PC-3 (cell line): ENCODE measurements around the gene NKAIN2. TPM values are rescaled to one million over a fixed set of nuclear protein-coding genes. Genes with fewer than 3 reads are reported as not detected.

Experiments
- ATAC-seq: fragments of 200-7000 bp; cut with Tn5 transposase; 2 replicates; pipeline ENCODE4 v1.9.1; 2020; ENCODE audit warnings: mild to moderate bottlenecking, moderate library complexity
- BruUV-seq: library from RNA; stranded (reverse); fragments of 400-500 nt; replicated peaks from 2 replicates; lab custom pipeline; 2021; lab: Mats Ljungman, UMichigan
- CTCF ChIA-PET: fragments of 300-600 bp; sonication (Branson Sonifier 250); formaldehyde crosslinking; loops from one replicate; lab custom pipeline; 2022; ENCODE audit warnings: antibody characterized with exemption; lab: Charles Lee
- POLR2A ChIA-PET: fragments of 300-600 bp; sonication (Branson Sonifier 250); formaldehyde crosslinking; loops from one replicate; lab custom pipeline; 2022; ENCODE audit warnings: antibody characterized with exemption; ENCODE audit not compliant: unreplicated experiment; lab: Charles Lee
- DNase-seq: peaks from one replicate; pipeline ENCODE4 v3.0.0-alpha.2; 2015
- H2AFZ ChIP-seq: fragments of 300-600 bp; sonication (generic); 2 replicates; pipeline ENCODE4 v1.6.0; 2016; ENCODE audit warnings: antibody characterized with exemption, low read length
- H3F3A ChIP-seq: fragments of 300-600 bp; sonication (generic); one replicate; pipeline ENCODE4 v1.6.0; 2017; ENCODE audit warnings: antibody characterized with exemption, low read length, control low read depth, mild to moderate bottlenecking; ENCODE audit not compliant: unreplicated experiment
- H3K27ac ChIP-seq: fragments of 300-600 bp; sonication (generic); 2 replicates; pipeline ENCODE4 v1.5.1; 2016; ENCODE audit warnings: mild to moderate bottlenecking, low read length
- H3K27me3 ChIP-seq: fragments of 300-600 bp; sonication (generic); 2 replicates; pipeline ENCODE4 v1.6.1; 2016; ENCODE audit warnings: low read length, mixed read lengths
- H3K36me3 ChIP-seq: fragments of 300-600 bp; sonication (generic); 2 replicates; pipeline ENCODE4 v1.6.1; 2016; ENCODE audit warnings: low read depth, mixed run types, low read length, mixed read lengths
- H3K4me1 ChIP-seq: fragments of 300-600 bp; sonication (generic); 2 replicates; pipeline ENCODE4 v1.5.1; 2016; ENCODE audit warnings: low read length; ENCODE audit not compliant: insufficient read depth
- H3K4me2 ChIP-seq: fragments of 300-600 bp; sonication (generic); 2 replicates; pipeline ENCODE4 v1.6.0; 2016; ENCODE audit warnings: low read length
- H3K4me3 ChIP-seq: fragments of 300-600 bp; sonication (generic); 2 replicates; pipeline ENCODE4 v1.5.1; 2016; ENCODE audit warnings: mild to moderate bottlenecking, low read length, mixed read lengths
- H3K79me2 ChIP-seq: fragments of 300-600 bp; sonication (generic); 2 replicates; pipeline ENCODE4 v1.6.1; 2017; ENCODE audit warnings: low read length, mixed read lengths
- H3K9ac ChIP-seq: fragments of 300-600 bp; sonication (generic); 2 replicates; pipeline ENCODE4 v1.6.0; 2016; ENCODE audit warnings: mild to moderate bottlenecking, low read length
- H3K9me2 ChIP-seq: fragments of 300-600 bp; sonication (generic); replicated peaks from 2 replicates; pipeline ENCODE4 v1.6.1; 2016; ENCODE audit warnings: mixed run types, low read length, mixed read lengths
- H3K9me3 ChIP-seq: fragments of 300-600 bp; sonication (generic); 2 replicates; pipeline ENCODE4 v1.6.1; 2016; ENCODE audit warnings: low read length, mixed read lengths
- H4K20me1 ChIP-seq: fragments of 300-600 bp; sonication (generic); 2 replicates; pipeline ENCODE4 v1.6.1; 2016; ENCODE audit warnings: low read length, mixed read lengths
- EZH2 ChIP-seq: fragments of 300-600 bp; sonication (generic); IDR thresholded peaks from one replicate; pipeline ENCODE4 v1.6.1; 2017; ENCODE audit warnings: antibody characterized with exemption, mild to moderate bottlenecking, low read length; ENCODE audit not compliant: unreplicated experiment
- EZH2phosphoT487 ChIP-seq: fragments of 300-600 bp; sonication (generic); IDR thresholded peaks from 2 replicates; pipeline ENCODE4 v1.6.1; 2018; ENCODE audit warnings: mild to moderate bottlenecking, antibody characterized with exemption, low read length, borderline replicate concordance
- intact Hi-C: fragments of 100-400 bp; cut with micrococcal nuclease; formaldehyde crosslinking; loops from 2 replicates; pipeline ENCODE4 v1.9.0; 2023
- total RNA-seq: library from RNA; depleted of rRNA; stranded (reverse); fragments of >200 nt; gene quantifications from 2 replicates; pipeline ENCODE4 v1.2.3, GENCODE V29; 2014
- TF ChIP-seq, protein P1 (sequence below): fragments of 300-600 bp; sonication (generic); conservative IDR thresholded peaks from 2 replicates; pipeline ENCODE4 v1.5.1; 2017; ENCODE audit warnings: antibody characterized with exemption, low read depth, mild to moderate bottlenecking, low read length

The NKAIN2 gene
- total RNA-seq, 1 experiment from 2014 or later: not detected

- H3K9me3 ChIP-seq: no peaks in the 10 kb centered on the region
- H3K27ac ChIP-seq: no peak overlapping the region
- H3K4me3 ChIP-seq: no peak overlapping the region
- no peaks in the 10 kb centered on the region for H3K4me1 ChIP-seq
- TF ChIP-seq, protein P1, sequence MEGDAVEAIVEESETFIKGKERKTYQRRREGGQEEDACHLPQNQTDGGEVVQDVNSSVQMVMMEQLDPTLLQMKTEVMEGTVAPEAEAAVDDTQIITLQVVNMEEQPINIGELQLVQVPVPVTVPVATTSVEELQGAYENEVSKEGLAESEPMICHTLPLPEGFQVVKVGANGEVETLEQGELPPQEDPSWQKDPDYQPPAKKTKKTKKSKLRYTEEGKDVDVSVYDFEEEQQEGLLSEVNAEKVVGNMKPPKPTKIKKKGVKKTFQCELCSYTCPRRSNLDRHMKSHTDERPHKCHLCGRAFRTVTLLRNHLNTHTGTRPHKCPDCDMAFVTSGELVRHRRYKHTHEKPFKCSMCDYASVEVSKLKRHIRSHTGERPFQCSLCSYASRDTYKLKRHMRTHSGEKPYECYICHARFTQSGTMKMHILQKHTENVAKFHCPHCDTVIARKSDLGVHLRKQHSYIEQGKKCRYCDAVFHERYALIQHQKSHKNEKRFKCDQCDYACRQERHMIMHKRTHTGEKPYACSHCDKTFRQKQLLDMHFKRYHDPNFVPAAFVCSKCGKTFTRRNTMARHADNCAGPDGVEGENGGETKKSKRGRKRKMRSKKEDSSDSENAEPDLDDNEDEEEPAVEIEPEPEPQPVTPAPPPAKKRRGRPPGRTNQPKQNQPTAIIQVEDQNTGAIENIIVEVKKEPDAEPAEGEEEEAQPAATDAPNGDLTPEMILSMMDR: no peak
- TF ChIP-seq EZH2: no peak
- TF ChIP-seq EZH2phosphoT487: no peak
- ATAC-seq (no peak), DNase-seq (no peak)
- no peak overlapping the region for H2AFZ ChIP-seq
- no peaks in the 10 kb centered on the region for H3K79me2 ChIP-seq
- no peak overlapping the region for H3K9ac ChIP-seq
- no TSS peak for BruUV-seq
- CTCF ChIA-PET: no interaction called here
- no peaks in the 10 kb centered on the region for H3K27me3 ChIP-seq
- H3K9me2 ChIP-seq: no peaks in the 10 kb centered on the region
- no peaks in the 10 kb centered on the region for H3K36me3 ChIP-seq
- intact Hi-C loops: no loop called here
- no peaks in the 10 kb centered on the region for H4K20me1 ChIP-seq
- H3K4me2 ChIP-seq: no peak overlapping the region
- POLR2A ChIA-PET: no interaction called here
- H3F3A ChIP-seq: no peaks in the 10 kb centered on the region
Observed at GRCh38 chr6:123770247-123770949, 33.3 kb upstream of the NKAIN2 start.

- TF ChIP-seq EZH2phosphoT487 (no peak), EZH2 (no peak)
- TF ChIP-seq, protein P1: no peak
- no peak overlapping the region for H3K27ac ChIP-seq
- no peak overlapping the region for H3K4me3 ChIP-seq
- no peak overlapping the region for H3K4me2 ChIP-seq
- H2AFZ ChIP-seq: no peak overlapping the region
- no peaks in the 10 kb centered on the region for H3K27me3 ChIP-seq
- no peaks in the 10 kb centered on the region for H3K4me1 ChIP-seq
- H3K9ac ChIP-seq: no peak overlapping the region
- intact Hi-C loops: no loop called here
- H3K9me2 ChIP-seq: no peaks in the 10 kb centered on the region
- no peak for ATAC-seq
- no peaks in the 10 kb centered on the region for H4K20me1 ChIP-seq
- H3K9me3 ChIP-seq: no peaks in the 10 kb centered on the region
- H3K79me2 ChIP-seq: no peaks in the 10 kb centered on the region
- no TSS peak for BruUV-seq
- POLR2A ChIA-PET: no interaction called here
- no peaks in the 10 kb centered on the region for H3K36me3 ChIP-seq
- CTCF ChIA-PET: no interaction called here
- H3F3A ChIP-seq: no peaks in the 10 kb centered on the region
- DNase-seq: no peak
Observed at GRCh38 chr6:123771126-123771525, 32.5 kb upstream of the NKAIN2 start.

DNA sequence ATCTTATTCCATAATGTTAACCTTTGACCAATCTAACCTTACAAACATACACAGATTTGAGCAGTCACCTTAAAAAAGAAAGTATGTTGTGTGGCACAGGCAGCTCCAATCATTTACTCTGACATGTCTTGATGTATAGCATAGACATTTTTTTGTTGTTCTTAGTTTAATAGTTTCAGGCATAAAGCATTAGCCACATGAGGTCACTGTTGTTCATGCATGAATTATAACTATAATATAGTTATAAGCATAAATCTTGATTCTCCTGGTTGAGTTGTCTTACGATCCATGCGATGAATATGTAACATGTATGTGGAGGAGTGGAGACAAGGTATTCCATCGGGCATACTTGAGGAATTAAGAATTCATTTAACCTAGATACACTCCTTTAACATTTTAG lies 26.1 kb upstream of the NKAIN2 start:
- no TSS peak for BruUV-seq
- H3K9me2 ChIP-seq: no peaks in the 10 kb centered on the region
- H3K36me3 ChIP-seq: no peaks in the 10 kb centered on the region
- H4K20me1 ChIP-seq: no peaks in the 10 kb centered on the region
- ChIA-PET POLR2A (no interaction called here), CTCF (no interaction called here)
- no peaks in the 10 kb centered on the region for H3K27me3 ChIP-seq
- DNase-seq (peak; percentile 30), ATAC-seq (no peak)
- no peak overlapping the region for H3K4me2 ChIP-seq
- H3K9ac ChIP-seq: no peak overlapping the region
- no peaks in the 10 kb centered on the region for H3K9me3 ChIP-seq
- H3K4me3 ChIP-seq: no peak overlapping the region
- TF ChIP-seq EZH2 (no peak), EZH2phosphoT487 (no peak)
- TF ChIP-seq, protein P1: peak; percentile 41; the same call in 1 of the 2 replicates
- H3F3A ChIP-seq: no peaks in the 10 kb centered on the region
- H2AFZ ChIP-seq: no peak overlapping the region
- no peaks in the 10 kb centered on the region for H3K4me1 ChIP-seq
- intact Hi-C loops: no loop called here
- no peak overlapping the region for H3K27ac ChIP-seq
- no peaks in the 10 kb centered on the region for H3K79me2 ChIP-seq
